Activated gamma-delta T cell treated with anti-CD3 and anti-CD28 coated beads, Interleukin-2, amount 50 U/mL, for 16 hours (primary cell): ENCODE results near the gene CCDC134.
A peak's percentile ranks its signal among the peaks of the same experiment; 100 is the strongest.

ENCODE experiments used
- DNase-seq: peaks from one replicate; pipeline ENCODE4 v3.0.0-alpha.2; 2020; ENCODE audit warnings: low read depth

The CCDC134 gene

GRCh38 chr22:41787331-41787730 lies 13.1 kb upstream of the CCDC134 start:
- DNase-seq: no peak

DNA sequence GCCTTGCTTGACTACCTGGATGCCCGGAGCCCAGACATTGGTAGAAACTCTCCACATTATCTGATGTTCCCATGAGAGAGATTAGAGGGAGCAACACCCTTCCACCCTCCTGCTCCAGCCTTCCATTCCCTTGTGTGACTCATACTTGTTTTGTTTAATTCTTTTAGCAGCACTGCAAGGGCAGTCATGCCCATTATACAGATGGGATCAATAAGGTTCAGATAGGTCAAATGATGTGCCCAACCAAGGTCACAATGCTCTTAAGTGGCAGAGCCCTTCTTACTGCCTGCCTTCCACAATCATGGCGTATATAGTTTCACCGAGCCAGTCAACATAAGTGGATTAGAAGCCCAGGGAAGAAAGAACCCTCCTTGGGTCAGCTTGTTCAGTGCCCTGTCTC lies 6.6 kb upstream of the CCDC134 start:
- DNase-seq: no peak

DNA sequence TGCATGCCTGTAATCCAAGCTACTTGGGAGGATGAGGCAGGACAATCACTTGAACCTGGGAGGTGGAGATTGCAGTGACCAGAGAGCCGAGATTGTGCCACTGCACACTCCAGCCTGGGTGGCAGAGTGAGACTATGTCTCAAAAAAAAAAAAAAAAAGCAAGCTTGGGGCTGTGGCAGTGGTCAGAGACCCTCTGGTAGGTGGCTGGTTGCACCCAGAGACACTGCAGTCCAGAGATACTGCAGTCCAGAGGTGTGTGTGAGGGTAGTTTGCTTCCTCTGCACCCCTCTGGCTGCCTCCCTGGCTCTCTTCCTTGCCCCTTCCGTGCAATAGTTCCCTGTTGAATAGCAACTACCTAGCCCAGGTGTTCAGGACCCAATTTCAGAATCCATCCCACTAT lies 1.7 kb upstream of the CCDC134 start:
- no peak for DNase-seq

DNA sequence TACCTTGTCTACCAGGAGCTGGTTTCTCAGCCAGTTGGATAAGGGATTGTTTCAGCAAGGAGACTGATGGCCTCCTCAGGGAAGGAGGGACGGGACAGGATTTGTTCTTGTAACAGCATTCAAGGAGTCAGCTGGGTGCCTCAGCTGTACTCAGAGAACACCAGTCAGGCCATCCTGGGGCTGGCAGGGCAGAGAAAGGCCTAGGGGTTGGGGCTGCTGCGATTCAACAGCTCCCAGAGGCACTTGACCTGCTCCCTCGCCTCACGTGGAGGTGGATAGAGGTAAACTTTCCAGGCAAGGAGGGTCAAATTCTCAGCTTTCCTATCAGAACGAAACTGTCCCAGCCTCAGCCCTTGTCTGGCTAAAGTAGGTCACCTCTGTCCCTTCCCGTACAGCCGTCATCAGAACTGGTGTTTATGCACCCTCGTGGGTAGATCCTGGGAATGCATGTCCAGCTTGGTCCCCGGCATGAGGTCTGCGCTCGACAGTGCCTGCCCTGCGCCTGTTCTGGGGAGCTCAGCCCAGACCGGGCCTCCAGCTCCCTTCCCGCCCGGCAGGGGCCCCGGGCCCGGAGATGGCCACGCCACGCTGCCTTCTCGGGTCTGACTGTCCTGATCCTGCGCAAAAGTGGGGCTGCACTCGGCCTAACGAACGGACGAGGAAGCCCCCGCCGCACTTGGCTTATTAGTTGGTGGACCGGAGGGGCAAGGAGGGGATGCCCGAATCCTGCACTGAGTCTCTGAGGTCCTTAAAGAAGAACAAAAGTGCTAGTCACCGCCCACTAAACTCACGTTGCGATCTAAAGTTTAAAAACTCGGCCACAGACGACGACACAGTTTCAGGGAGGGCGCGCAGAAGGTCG lies 762 bp upstream of the CCDC134 start:
- DNase-seq: no peak

GRCh38 chr22:41801147-41801819 lies 804 bp downstream of the CCDC134 start:
- DNase-seq: no peak

- DNase-seq: no peak
These were observed 1.4 kb downstream of the CCDC134 start for GRCh38 chr22:41801886-41802285.

- DNase-seq: no peak
These were observed 5.2 kb downstream of the CCDC134 start for GRCh38 chr22:41805639-41806038.

DNA sequence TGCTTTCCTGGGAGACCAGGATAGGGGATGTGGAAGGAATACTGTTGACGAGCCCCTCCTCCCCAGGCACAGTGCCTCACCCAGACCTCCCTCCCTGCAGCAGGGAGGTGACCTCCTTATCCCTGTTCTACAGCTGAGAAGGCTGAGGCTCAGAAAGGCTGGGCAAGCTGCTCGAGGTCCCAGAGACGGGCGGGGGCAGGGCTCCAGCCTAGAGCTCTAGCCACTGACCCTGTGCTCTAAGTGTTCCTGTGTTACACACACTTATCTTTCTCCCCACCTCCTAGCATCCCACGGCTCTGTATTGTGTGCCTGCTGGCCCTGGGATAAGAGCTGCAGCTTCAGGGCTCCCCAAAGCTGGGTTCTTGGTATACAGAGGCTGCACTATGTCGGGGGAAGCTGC lies 7.9 kb downstream of the CCDC134 start:
- no peak for DNase-seq

GRCh38 chr22:41810022-41810421 lies 9.5 kb downstream of the CCDC134 start:
- no peak for DNase-seq

DNA sequence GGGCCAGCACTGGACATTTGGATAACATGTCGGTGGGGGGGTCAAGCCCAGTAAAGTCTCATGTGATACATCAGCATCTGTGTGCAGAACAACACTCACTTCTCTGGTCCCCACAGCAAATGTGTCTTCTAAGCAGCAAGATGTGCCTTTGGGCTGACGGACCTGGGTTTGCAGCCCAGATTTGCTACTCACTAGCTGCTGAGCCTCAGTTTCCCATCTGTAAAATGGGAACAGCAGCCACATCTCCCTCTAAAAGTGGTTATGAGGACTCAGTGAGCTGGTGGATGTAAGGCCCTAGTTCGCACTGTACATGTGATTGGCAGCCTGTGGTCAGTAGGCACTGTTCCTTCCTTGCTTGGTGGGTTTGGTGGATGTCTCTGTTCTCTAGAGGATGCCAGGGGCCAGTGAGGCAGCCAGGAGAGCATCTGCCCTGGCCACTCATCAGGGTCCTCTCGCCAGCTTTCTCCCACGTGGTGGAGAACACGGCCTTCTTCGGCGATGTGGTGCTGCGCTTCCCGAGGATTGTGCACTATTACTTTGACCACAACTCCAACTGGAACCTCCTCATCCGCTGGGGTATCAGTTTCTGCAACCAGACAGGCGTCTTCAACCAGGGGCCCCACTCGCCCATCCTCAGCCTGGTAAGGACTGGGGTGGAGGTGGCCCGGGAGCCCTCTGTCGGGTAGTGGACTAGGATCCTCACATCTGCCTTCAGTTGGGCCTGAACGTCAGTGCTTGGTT lies 12.5 kb downstream of the CCDC134 start:
- no peak for DNase-seq

DNA sequence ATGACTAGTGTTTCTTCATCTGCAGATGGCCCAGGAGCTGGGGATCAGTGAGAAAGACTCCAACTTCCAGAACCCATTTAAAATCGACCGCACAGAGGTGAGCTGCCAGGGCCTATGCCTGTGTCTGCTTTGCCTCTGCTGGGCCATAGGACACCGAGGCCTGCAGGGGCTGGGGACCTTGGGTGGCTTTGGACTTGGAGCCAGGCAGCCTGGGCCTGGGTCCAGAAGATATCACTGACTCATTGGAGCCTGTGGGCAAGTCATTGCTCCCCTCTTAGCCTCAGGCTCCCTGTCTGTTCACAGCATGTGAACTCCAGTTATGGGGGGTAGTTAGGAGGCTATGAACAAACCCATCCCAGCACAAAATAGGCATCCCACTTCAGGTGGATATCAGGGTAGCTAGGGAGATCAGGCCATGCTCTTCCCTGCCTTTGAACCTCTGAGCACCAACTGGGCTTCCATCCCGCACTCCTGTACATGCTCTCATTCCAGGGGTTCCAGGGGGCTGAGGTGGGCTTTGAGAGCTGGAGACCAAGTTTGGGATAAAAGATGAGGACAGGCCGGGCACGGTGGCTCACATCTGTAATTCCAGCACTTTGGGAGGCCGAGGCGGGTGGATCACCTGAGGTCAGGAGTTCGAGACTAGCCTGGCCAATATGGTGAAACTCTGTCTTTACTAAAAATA lies 13.4 kb downstream of the CCDC134 start:
- no peak for DNase-seq

DNA sequence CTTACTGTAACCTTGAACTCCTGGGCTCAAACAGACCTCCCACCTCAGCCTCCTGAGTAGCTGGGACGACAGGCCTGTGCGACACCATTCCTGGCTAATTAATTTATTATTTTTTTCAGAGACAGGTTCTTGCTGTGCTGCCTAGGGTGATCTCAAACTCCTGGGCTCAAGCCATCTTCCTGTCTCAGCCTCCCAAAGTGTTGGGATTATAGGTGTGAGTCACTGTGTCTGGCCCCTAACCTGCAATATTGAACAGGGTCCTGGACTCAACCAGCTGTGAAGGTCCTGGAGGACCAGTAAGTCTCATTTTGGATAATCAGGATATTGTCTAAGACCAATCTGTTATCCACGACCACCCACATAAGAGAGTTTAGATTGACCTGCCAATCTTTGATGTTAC lies 15.2 kb downstream of the CCDC134 start:
- DNase-seq: no peak

DNA sequence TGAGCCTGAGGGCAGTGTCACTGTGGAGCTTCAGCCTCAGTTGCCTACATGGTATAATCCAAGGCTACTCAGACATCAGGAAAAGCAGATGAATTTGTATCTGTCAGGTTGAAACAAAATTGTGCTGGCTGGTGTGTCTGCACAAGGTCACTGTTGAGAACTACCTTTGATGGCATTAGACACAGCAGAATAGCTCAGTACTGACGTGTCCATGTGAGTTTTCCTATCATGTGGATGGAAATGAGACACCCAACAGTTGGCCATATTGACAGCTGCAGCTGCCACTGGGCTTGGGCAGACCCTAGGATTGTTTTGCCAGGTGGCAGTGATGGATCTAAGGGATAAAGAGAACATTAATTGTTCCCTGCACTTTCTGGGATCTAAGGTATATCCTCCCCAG lies 15.8 kb downstream of the CCDC134 start:
- no peak for DNase-seq

DNA sequence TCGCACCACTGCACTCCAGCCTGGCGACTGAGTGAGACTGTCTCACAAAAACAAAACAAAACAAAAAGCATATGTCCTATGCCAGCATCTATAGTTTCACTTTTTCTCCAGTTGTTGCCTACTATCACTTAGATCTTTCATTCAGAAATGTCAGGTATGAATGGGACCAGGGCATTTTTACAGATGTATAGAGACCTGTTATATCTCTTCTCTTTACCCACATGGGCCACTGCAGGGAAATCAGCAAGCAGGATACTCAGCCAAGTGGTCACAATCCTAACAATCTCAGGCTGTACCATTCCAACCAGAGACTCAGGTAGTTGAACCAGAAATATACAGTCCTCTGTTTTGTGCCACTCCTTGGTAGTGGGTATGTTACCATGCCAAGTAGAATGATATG lies 16.4 kb downstream of the CCDC134 start:
- DNase-seq: no peak

DNA sequence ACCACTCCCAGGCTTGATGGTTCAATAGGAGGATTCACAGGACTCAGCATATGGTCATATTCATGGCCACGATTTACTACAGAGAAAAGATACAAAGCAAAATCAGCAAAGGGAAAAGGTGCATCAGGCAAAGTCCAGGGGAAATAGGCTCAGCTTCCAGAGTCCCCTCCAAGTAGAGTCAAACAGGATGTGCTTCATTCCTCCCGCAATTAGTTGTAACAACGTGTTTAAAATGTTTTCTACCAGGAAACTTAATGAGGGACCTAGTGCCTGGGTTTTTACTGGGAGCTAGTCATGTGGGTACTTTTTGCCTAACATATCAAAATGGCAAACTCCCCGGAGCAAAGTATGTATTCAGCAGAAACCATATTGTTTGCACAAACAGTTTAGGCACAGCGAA lies 17.5 kb downstream of the CCDC134 start:
- DNase-seq: no peak

- DNase-seq: no peak
These were observed 18.1 kb downstream of the CCDC134 start for GRCh38 chr22:41818596-41818995.

- no peak for DNase-seq
These were observed 18.8 kb downstream of the CCDC134 start for GRCh38 chr22:41819257-41819656.

DNA sequence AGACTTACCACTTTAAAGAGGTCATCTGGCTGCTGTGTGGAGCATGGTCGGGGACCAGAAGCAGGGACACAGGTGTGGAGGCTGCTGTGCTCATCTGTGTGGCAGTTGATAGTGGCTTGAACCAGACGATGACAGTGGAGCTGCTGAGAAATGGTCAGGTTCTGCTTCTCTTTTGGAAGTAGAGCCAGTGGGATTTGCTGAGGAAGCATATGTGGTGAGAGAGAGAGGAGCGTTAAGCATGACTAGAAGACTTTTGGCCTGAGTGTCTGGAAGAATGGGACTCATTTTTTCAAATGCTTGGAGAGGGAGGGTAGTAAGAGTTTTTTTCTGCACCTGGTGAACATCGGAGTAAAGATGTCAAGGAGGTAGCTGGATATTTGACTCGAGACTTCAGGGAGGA lies 20.0 kb downstream of the CCDC134 start:
- no peak for DNase-seq

GRCh38 chr22:41821471-41822316 lies 21.2 kb downstream of the CCDC134 start:
- no peak for DNase-seq

DNA sequence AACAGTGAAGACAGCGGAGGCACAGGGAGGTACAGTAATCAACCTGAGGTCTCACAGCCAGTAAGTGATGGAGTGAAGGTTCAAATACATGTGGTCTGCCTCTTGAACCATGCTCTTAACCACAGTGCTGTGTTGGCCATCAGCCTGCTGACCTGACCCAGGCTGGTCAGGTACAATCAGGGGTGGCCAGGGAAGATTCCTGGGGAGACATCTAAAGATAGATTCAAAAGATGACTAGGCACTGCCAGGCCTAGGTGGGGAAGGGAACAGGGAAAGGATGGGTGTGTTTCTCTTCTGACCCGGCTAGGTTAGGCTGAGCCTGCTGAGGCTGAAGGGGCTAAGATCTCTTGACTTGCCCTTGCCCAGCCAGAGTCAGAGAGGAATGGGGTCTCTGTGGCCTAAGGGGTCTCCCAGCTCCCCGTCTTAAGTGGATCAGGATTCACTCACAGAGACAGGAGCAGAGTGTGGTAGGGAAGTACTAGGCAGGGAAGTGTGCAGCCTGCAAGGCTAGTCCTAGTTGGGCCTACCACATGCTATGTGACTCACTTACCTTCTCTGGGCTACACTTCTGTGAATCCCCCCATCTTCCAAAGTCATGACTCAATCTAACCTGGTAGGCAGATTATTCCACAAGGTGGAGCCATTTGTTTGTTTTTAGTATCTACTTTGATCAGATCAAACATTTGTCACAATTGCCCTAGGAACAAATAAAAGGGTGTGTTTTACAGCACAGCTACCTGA lies 22.0 kb downstream of the CCDC134 start:
- DNase-seq: peak; percentile 32

GRCh38 chr22:41823797-41824196 lies 23.3 kb downstream of the CCDC134 start:
- DNase-seq: no peak
